Measurements from ENCODE around the gene DENND4B. TPM values are rescaled to one million over a fixed set of nuclear protein-coding genes. Genes with fewer than 3 reads are reported as not detected.

The DENND4B gene
- total and polyA plus RNA-seq, 10 of the 15 experiments (the other 5 are each of a cell fraction or from before 2014, with no cell fraction given): 12.0 to 74.8 (median 22.7) TPM

GRCh38 chr1:153961421-153961820 lies 14.9 kb upstream of the DENND4B start:
- BruUV-seq (replicated peaks): no TSS peak
- CTCF ChIA-PET: interaction anchor here (0.6 to 2.9 kb wide), 2 partner anchors 15 to 481 kb away, joined by 3 to 25 read pairs; partner anchors contain the start of gene JTB
- peak overlapping the region; percentile 88 for H3K4me3 ChIP-seq
- TF ChIP-seq CREM (IDR thresholded peaks at IDR 0.05; ENCODE audit: low read depth): no peak
- no peak for TF ChIP-seq NKRF (conservative IDR thresholded peaks at IDR 0.05)
- no peak for TF ChIP-seq ZBTB4 (CRISPR knock-in tag; IDR thresholded peaks at IDR 0.05)
- TF ChIP-seq YY1 (IDR thresholded peaks at IDR 0.05; ENCODE audit: low read depth, low read length): no peak
- TF ChIP-seq IRF3 (IDR thresholded peaks at IDR 0.05): no peak
- TF ChIP-seq BCLAF1 (IDR thresholded peaks at IDR 0.05): no peak
- no peak for TF ChIP-seq REST (IDR thresholded peaks at IDR 0.05; ENCODE audit: low read depth, low read length)

More at GRCh38 chr1:153961421-153961820, 14.9 kb upstream of the DENND4B start:
- ChIA-PET RAD21 (ENCODE audit: unreplicated experiment) (interaction anchor here (3.1 kb wide), 1 partner anchor 39 kb away, joined by 15 read pairs; the partner anchor contains the start of gene GATAD2B), POLR2A (interaction anchor here (3.5 to 10.0 kb wide), 2 partner anchors 15 to 16 kb away, joined by 43 to 132 read pairs; partner anchors contain the start of genes DENND4B and JTB), SMC1A (ENCODE audit: uncharacterized antibody, unreplicated experiment) (interaction anchor here (0.6 to 2.1 kb wide), 3 partner anchors 11 to 129 kb away, joined by 3 to 15 read pairs (median 5); partner anchors contain the start of gene RAB13)
- Histone ChIP-seq H3K27me3 (replicated peaks in 1 of 2; ENCODE audit: control insufficient read depth in 2 of 2, insufficient read depth in 2 of 2, low read length in 1 of 2) (no peaks in the 10 kb centered on the region), H3K4me2 (ENCODE audit: control insufficient read depth, insufficient read depth) (peak overlapping the region; percentile 98), H2AFZ (ENCODE audit: control insufficient read depth, low read depth, low read length) (no peak overlapping the region), H3K4me1 (ENCODE audit: control insufficient read depth, insufficient read depth, low read length) (peaks cover 12% of the 10 kb centered on the region), H4K20me1 (ENCODE audit: control insufficient read depth, insufficient read depth) (no peaks in the 10 kb centered on the region; the same call in 1 of the 2 replicates), H3K36me3 (ENCODE audit: control insufficient read depth in 2 of 2, insufficient read depth in 2 of 2, low read length in 1 of 2) (peaks cover 9 to 15% of the 10 kb centered on the region in 2 experiments), H3K27ac (ENCODE audit: control insufficient read depth, insufficient read depth) (peak overlapping the region; percentile 93), H3K9ac (ENCODE audit: control insufficient read depth, insufficient read depth, low read length) (peak overlapping the region; percentile 98), H3K79me2 (ENCODE audit: control insufficient read depth, insufficient read depth, low read length) (peaks cover 66% of the 10 kb centered on the region), H3K9me3 (replicated peaks; ENCODE audit: control insufficient read depth, insufficient read depth, low read length) (no peaks in the 10 kb centered on the region)
- FAIRE-seq: no peak
- intact Hi-C loops (cut with micrococcal nuclease; ENCODE audit: unreplicated experiment): no loop called here
- no peak for DNase-seq (ENCODE audit: low read depth, low spot score)
- ATAC-seq: no peak
- in situ Hi-C loops (cut with MboI): no loop called here
- WGBS (ENCODE audit: insufficient coverage, insufficient replicate concordance, low lambda C conversion rate, missing lambda C conversion rate): 81% methylated on average over 4 of the region's 4 CpGs

Measured in GM12878 (cell line).